WI38 (cell line): ENCODE results near the gene CIITA.

Source experiments
- H3K4me3 ChIP-seq: 2 replicates; pipeline ENCODE4 v1.5.1; 2011; ENCODE audit warnings: low read depth, mild to moderate bottlenecking, control low read depth, low read length
- CTCF ChIP-seq: IDR thresholded peaks from 2 replicates; pipeline ENCODE4 v1.5.1; 2012; ENCODE audit warnings: low read depth, mild to moderate bottlenecking, control low read depth, low read length

Gene CIITA

GRCh38 chr16:10947211-10947787, 70.3 kb downstream of the CIITA start:
- TF ChIP-seq CTCF: no peak
- H3K4me3 ChIP-seq: no peak overlapping the region

GRCh38 chr16:10949424-10949970, 72.5 kb downstream of the CIITA start:
- no peak overlapping the region for H3K4me3 ChIP-seq

GRCh38 chr16:10950393-10950792, 73.4 kb downstream of the CIITA start:
- TF ChIP-seq CTCF: no peak
- no peak overlapping the region for H3K4me3 ChIP-seq

More at GRCh38 chr16:10949424-10949970, 72.5 kb downstream of the CIITA start:
- TF ChIP-seq CTCF: no peak

GRCh38 chr16:10951026-10951425, 74.0 kb downstream of the CIITA start:
- TF ChIP-seq CTCF: no peak
- H3K4me3 ChIP-seq: no peak overlapping the region

- no peak for TF ChIP-seq CTCF
- H3K4me3 ChIP-seq: no peak overlapping the region
Measured at GRCh38 chr16:10954903-10955302, 77.9 kb downstream of the CIITA start.

- no peak for TF ChIP-seq CTCF
- H3K4me3 ChIP-seq: no peak overlapping the region
Measured at GRCh38 chr16:10957771-10958482, 80.9 kb downstream of the CIITA start.

GRCh38 chr16:10959161-10959560, 82.2 kb downstream of the CIITA start:
- no peak for TF ChIP-seq CTCF
- no peak overlapping the region for H3K4me3 ChIP-seq
